Erythroblast (primary cell): Measurements from ENCODE around the gene SMYD4.

Source experiments
- GATA1 ChIP-seq: IDR thresholded peaks from 2 replicates; pipeline ENCODE4 v1.6.1; 2011; ENCODE audit warnings: low read depth, mild to moderate bottlenecking, control low read depth, low read length, moderate library complexity
- POLR2A ChIP-seq: IDR thresholded peaks from 2 replicates; pipeline ENCODE4 v1.6.1; 2011; ENCODE audit warnings: mild to moderate bottlenecking, low read length

GRCh38 chr17:1782171-1782567, 47.5 kb downstream of the SMYD4 start:
- no peak for TF ChIP-seq POLR2A
- TF ChIP-seq GATA1 = no peak
